SK-N-SH (cell line): Measurements from ENCODE around the gene JAKMIP1. TPM values are rescaled to one million over a fixed set of nuclear protein-coding genes. Genes with fewer than 3 reads are reported as not detected.
A peak's percentile ranks its signal among the peaks of the same experiment; 100 is the strongest.

Source experiments
- CTCF ChIA-PET: fragments of 300-600, 350-600 bp; formaldehyde crosslinking; extraction: SDS; loops from one replicate; lab custom pipeline; 2021; lab: Yijun Ruan, JAX
- POLR2A ChIA-PET: fragments of 350-600 bp; sonication (Branson Sonifier 250); formaldehyde crosslinking; extraction: SDS; loops from one replicate; lab custom pipeline; 2020; ENCODE audit warnings: antibody characterized with exemption, inconsistent platforms; lab: Yijun Ruan, JAX
- DNase-seq: peaks from one replicate; pipeline ENCODE4 v3.0.0; 2012
- H2AFZ ChIP-seq: fragments of 200-600 bp; sonication (generic); 2 replicates; pipeline ENCODE4 v1.8.1; 2016; ENCODE audit warnings: antibody characterized with exemption, mild to moderate bottlenecking, low read depth
- H3F3A ChIP-seq: fragments of 200-600 bp; sonication (generic); replicated peaks from 2 replicates; pipeline ENCODE3; 2016; ENCODE audit warnings: antibody characterized with exemption, mild to moderate bottlenecking; ENCODE audit not compliant: insufficient read depth
- H3K27ac ChIP-seq, 2 experiments: fragments of 200-500 bp in 1 of 2; fragments of 200-600 bp in 1 of 2; sonication (Bioruptor generic) in 1 of 2; sonication (generic), shearing (Covaris generic) in 1 of 2; 2 replicates each; pipeline versions ENCODE4 v1.5.1 to v1.6.1; 2014 to 2016; ENCODE audit warnings: low read depth in 2 of 2, inconsistent platforms in 1 of 2, low read length in 1 of 2, mild to moderate bottlenecking in 1 of 2, mixed read lengths in 1 of 2
- H3K27me3 ChIP-seq: fragments of 200-600 bp; sonication (generic), shearing (Covaris generic); 2 replicates; pipeline ENCODE4 v1.6.1; 2016; ENCODE audit warnings: mixed run types; ENCODE audit not compliant: insufficient read depth
- H3K36me3 ChIP-seq, 2 experiments: fragments of 200-500 bp in 1 of 2; fragments of 200-600 bp in 1 of 2; sonication (Bioruptor generic) in 1 of 2; sonication (generic) in 1 of 2; replicated peaks in 1 of 2; 2 replicates each; pipeline versions ENCODE3 to v1.5.1; 2014 to 2016; ENCODE audit warnings: low read length in 1 of 2, mild to moderate bottlenecking in 1 of 2; ENCODE audit not compliant: insufficient read depth in 2 of 2, control insufficient read depth in 1 of 2
- H3K4me1 ChIP-seq, 2 experiments: fragments of 200-500 bp in 1 of 2; fragments of 200-600 bp in 1 of 2; sonication (Bioruptor generic) in 1 of 2; sonication (generic), shearing (Covaris generic) in 1 of 2; 2 replicates each; pipeline versions ENCODE4 v1.5.1 to v1.6.1; 2014 to 2016; ENCODE audit warnings: low read depth in 1 of 2, low read length in 1 of 2, mixed run types in 1 of 2; ENCODE audit not compliant: insufficient read depth in 2 of 2, control insufficient read depth in 1 of 2
- H3K4me2 ChIP-seq: fragments of 200-600 bp; sonication (generic), shearing (Covaris generic); 2 replicates; pipeline ENCODE4 v1.6.1; 2017; ENCODE audit warnings: mixed run types
- H3K4me3 ChIP-seq, 2 experiments: fragments of 200-500 bp in 1 of 2; fragments of 200-600 bp in 1 of 2; sonication (Bioruptor generic) in 1 of 2; sonication (generic), shearing (Covaris generic) in 1 of 2; 2 replicates each; pipeline versions ENCODE4 v1.5.1 to v1.8.1; 2014 to 2016; ENCODE audit warnings: low read depth in 2 of 2, inconsistent platforms in 1 of 2, low read length in 1 of 2, mild to moderate bottlenecking in 1 of 2, mixed read lengths in 1 of 2, moderate library complexity in 1 of 2
- H3K79me2 ChIP-seq: fragments of 200-600 bp; sonication (generic); 2 replicates; pipeline ENCODE4 v1.8.1; 2017; ENCODE audit warnings: mild to moderate bottlenecking; ENCODE audit not compliant: insufficient read depth
- H3K9ac ChIP-seq: fragments of 200-600 bp; sonication (generic); 2 replicates; pipeline ENCODE4 v1.6.1; 2017; ENCODE audit warnings: mixed run types
- H3K9me2 ChIP-seq: fragments of 200-600 bp; sonication (generic); 2 replicates; pipeline ENCODE4 v1.6.1; 2017; ENCODE audit warnings: mixed run types
- H3K9me3 ChIP-seq: fragments of 200-600 bp; sonication (generic); 2 replicates; pipeline ENCODE4 v1.6.1; 2017; ENCODE audit warnings: mixed run types, mild to moderate bottlenecking, moderate library complexity
- H4K20me1 ChIP-seq: fragments of 200-600 bp; sonication (generic); 2 replicates; pipeline ENCODE4 v1.6.1; 2017; ENCODE audit warnings: mild to moderate bottlenecking, mixed run types; ENCODE audit not compliant: insufficient read depth
- CTCF ChIP-seq: fragments of 200-600 bp; sonication (generic); IDR thresholded peaks from 2 replicates; pipeline ENCODE4 v1.6.1; 2017; ENCODE audit warnings: antibody characterized with exemption, mild to moderate bottlenecking, moderate library complexity
- ELF1 ChIP-seq: IDR thresholded peaks from 2 replicates; pipeline ENCODE4 v1.4.0; 2012
- EZH2phosphoT487 ChIP-seq: fragments of 200-600 bp; sonication (generic); IDR thresholded peaks from 2 replicates; pipeline ENCODE4 v1.6.1; 2017; ENCODE audit warnings: low read depth, mixed run types, mild to moderate bottlenecking, antibody characterized with exemption, moderate library complexity, borderline replicate concordance
- FOXJ3 ChIP-seq: sonication (generic); formaldehyde crosslinking; IDR thresholded peaks from 2 replicates; pipeline ENCODE4 v1.5.1; 2020; ENCODE audit warnings: mild to moderate bottlenecking, missing genetic modification reagents
- FOXM1 ChIP-seq: IDR thresholded peaks from 2 replicates; pipeline ENCODE4 v1.4.0; 2012; ENCODE audit warnings: low read depth, mild to moderate bottlenecking
- GABPA ChIP-seq: IDR thresholded peaks from 2 replicates; pipeline ENCODE4 v1.4.0; 2012; ENCODE audit warnings: low read depth, mild to moderate bottlenecking
- IRF3 ChIP-seq: fragments of 150-350 bp; IDR thresholded peaks from 2 replicates; pipeline ENCODE4 v1.6.1; 2016; ENCODE audit warnings: mild to moderate bottlenecking, low read depth, low read length
- JUND ChIP-seq: IDR thresholded peaks from 2 replicates; pipeline ENCODE4 v1.4.0; 2012
- MAX ChIP-seq: IDR thresholded peaks from 2 replicates; pipeline ENCODE4 v1.4.0; 2012; ENCODE audit warnings: low read depth
- PBX3 ChIP-seq: IDR thresholded peaks from 2 replicates; pipeline ENCODE4; 2012
- POLR2AphosphoS5 ChIP-seq: IDR thresholded peaks from 2 replicates; pipeline ENCODE4 v1.6.1; 2012; ENCODE audit warnings: low read depth, low read length
- RAD21 ChIP-seq: IDR thresholded peaks from 2 replicates; pipeline ENCODE4 v1.6.1; 2012; ENCODE audit warnings: mild to moderate bottlenecking, low read length
- RXRA ChIP-seq: IDR thresholded peaks from 2 replicates; pipeline ENCODE4 v1.4.0; 2012; ENCODE audit warnings: low read depth, mild to moderate bottlenecking, borderline replicate concordance
- TAF1 ChIP-seq: IDR thresholded peaks from 2 replicates; pipeline ENCODE4 v1.6.1; 2012; ENCODE audit warnings: low read depth, mild to moderate bottlenecking, low read length, moderate library complexity, borderline replicate concordance
- TCF12 ChIP-seq: IDR thresholded peaks from 2 replicates; pipeline ENCODE4 v1.4.0; 2012
- TEAD4 ChIP-seq: IDR thresholded peaks from 2 replicates; pipeline ENCODE4 v1.4.0; 2012; ENCODE audit warnings: mild to moderate bottlenecking, borderline replicate concordance; ENCODE audit not compliant: insufficient read depth
- YY1 ChIP-seq: IDR thresholded peaks from 2 replicates; pipeline ENCODE4 v1.4.0; 2012; ENCODE audit warnings: low read depth, mild to moderate bottlenecking
- WGBS: methylation state at CpG from one replicate; pipeline ENCODE4 v1.1.6; 2017; ENCODE audit warnings: low lambda C conversion rate; 5-methylcytosine and 5-hydroxymethylcytosine counted together
- polyA plus RNA-seq, 3 experiments: library from polyadenylated mRNA; depleted of rRNA; stranded (reverse); fragments of >200 nt; gene quantifications; 2 replicates each; pipeline ENCODE4 v1.2.3, GENCODE V29; 2012
- TF ChIP-seq, protein P1 (sequence below): IDR thresholded peaks from 2 replicates; pipeline ENCODE4 v1.4.0; 2012; ENCODE audit warnings: low read depth, borderline replicate concordance

The JAKMIP1 gene
- polyA plus RNA-seq, 1 of the 3 experiments (the other 2 are of a cell fraction) = 0.54 TPM

GRCh38 chr4:6221301-6221850 is 21.0 kb upstream of the JAKMIP1 start:
- WGBS = 13% methylated on average over 16 of the region's 16 CpGs
- no peaks in the 10 kb centered on the region for H3K27me3 ChIP-seq
- TF ChIP-seq MAX (no peak), POLR2AphosphoS5 (no peak), ELF1 (no peak)
- H3K4me2 ChIP-seq = no peak overlapping the region
- no peaks in the 10 kb centered on the region for H4K20me1 ChIP-seq
- no peaks in the 10 kb centered on the region for H3K9me3 ChIP-seq
- ChIA-PET POLR2A (interaction anchor here (1.0 to 1.3 kb wide), 3 partner anchors 21 to 87 kb away, joined by 3 to 6 read pairs (median 3); partner anchors contain the start of gene JAKMIP1), CTCF (interaction anchor here (0.8 to 2.6 kb wide), 10 partner anchors 21 to 325 kb away, joined by 3 to 14 read pairs (median 3); partner anchors contain the start of gene JAKMIP1)
- no peaks in the 10 kb centered on the region for H3K79me2 ChIP-seq
- no peaks in the 10 kb centered on the region for H3K9me2 ChIP-seq
- H3K4me3 ChIP-seq = peak overlapping the region in 1 of 2 experiments; percentile 45; a peak in 2 of 4 replicates
- H3K27ac ChIP-seq = peak overlapping the region in 1 of 2 experiments; percentile 72; a peak in 1 of 4 replicates
- H2AFZ ChIP-seq = no peak overlapping the region
- no peak overlapping the region for H3K9ac ChIP-seq
- no peaks in the 10 kb centered on the region for H3K36me3 ChIP-seq
- no peaks in the 10 kb centered on the region for H3F3A ChIP-seq
- DNase-seq = no peak
- peaks cover 0 to 26% of the 10 kb centered on the region in 2 experiments; a peak in 2 of 4 replicates for H3K4me1 ChIP-seq

- H3K9ac ChIP-seq = no peak overlapping the region
- H3K4me1 ChIP-seq = peaks cover 0 to 8% of the 10 kb centered on the region in 2 experiments; a peak in 1 of 4 replicates
- H3K4me2 ChIP-seq = no peak overlapping the region
- ChIA-PET CTCF (interaction anchor here (0.8 to 1.9 kb wide), 4 partner anchors 30 to 329 kb away, joined by 3 to 5 read pairs (median 4); no protein-coding TSS in a partner anchor), POLR2A (no interaction called here)
- H3K4me3 ChIP-seq = no peak overlapping the region
- WGBS = 19% methylated on average over 1 of the region's 1 CpG
- no peak for DNase-seq
- no peaks in the 10 kb centered on the region for H3K9me3 ChIP-seq
- H3K27me3 ChIP-seq = no peaks in the 10 kb centered on the region
- TF ChIP-seq FOXM1 = no peak
- TF ChIP-seq PBX3 = no peak
- no peak for TF ChIP-seq TCF12
- TF ChIP-seq POLR2AphosphoS5 = no peak
- no peak for TF ChIP-seq TEAD4
- TF ChIP-seq FOXJ3 (CRISPR knock-in tag) = no peak
- TF ChIP-seq TAF1 = no peak
- TF ChIP-seq ELF1 = no peak
- no peak for TF ChIP-seq GABPA
- TF ChIP-seq RAD21 = no peak
- no peak for TF ChIP-seq JUND
- no peak for TF ChIP-seq RXRA
- no peak for TF ChIP-seq IRF3
- TF ChIP-seq EZH2phosphoT487 = no peak
- TF ChIP-seq, protein P1, sequence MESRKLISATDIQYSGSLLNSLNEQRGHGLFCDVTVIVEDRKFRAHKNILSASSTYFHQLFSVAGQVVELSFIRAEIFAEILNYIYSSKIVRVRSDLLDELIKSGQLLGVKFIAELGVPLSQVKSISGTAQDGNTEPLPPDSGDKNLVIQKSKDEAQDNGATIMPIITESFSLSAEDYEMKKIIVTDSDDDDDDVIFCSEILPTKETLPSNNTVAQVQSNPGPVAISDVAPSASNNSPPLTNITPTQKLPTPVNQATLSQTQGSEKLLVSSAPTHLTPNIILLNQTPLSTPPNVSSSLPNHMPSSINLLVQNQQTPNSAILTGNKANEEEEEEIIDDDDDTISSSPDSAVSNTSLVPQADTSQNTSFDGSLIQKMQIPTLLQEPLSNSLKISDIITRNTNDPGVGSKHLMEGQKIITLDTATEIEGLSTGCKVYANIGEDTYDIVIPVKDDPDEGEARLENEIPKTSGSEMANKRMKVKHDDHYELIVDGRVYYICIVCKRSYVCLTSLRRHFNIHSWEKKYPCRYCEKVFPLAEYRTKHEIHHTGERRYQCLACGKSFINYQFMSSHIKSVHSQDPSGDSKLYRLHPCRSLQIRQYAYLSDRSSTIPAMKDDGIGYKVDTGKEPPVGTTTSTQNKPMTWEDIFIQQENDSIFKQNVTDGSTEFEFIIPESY = no peak
- no peak for TF ChIP-seq CTCF
- no peak for TF ChIP-seq YY1
- no peak overlapping the region for H3K27ac ChIP-seq
- no peaks in the 10 kb centered on the region for H3K79me2 ChIP-seq
- no peaks in the 10 kb centered on the region for H3F3A ChIP-seq
- H3K36me3 ChIP-seq = no peaks in the 10 kb centered on the region
- H4K20me1 ChIP-seq = no peaks in the 10 kb centered on the region
- no peak overlapping the region for H2AFZ ChIP-seq
- H3K9me2 ChIP-seq = no peaks in the 10 kb centered on the region
Measured at GRCh38 chr4:6217716-6218381, 17.5 kb upstream of the JAKMIP1 start.
